GM23248 (cell line): ENCODE measurements around the gene ATP5PF. TPM values are rescaled to one million over a fixed set of nuclear protein-coding genes. Genes with fewer than 3 reads are reported as not detected.
A peak's percentile ranks its signal among the peaks of the same experiment; 100 is the strongest.

Experiments
- DNase-seq: peaks from one replicate; pipeline ENCODE4 v3.0.0-alpha.2; 2015
- H2AFZ ChIP-seq: fragments of 200-600 bp; sonication (generic); 2 replicates; pipeline ENCODE4 v1.6.1; 2016; ENCODE audit warnings: antibody characterized with exemption
- H3F3A ChIP-seq: fragments of 200-600 bp; sonication (generic); 2 replicates; pipeline ENCODE4 v1.6.1; 2016; ENCODE audit warnings: mild to moderate bottlenecking, antibody characterized with exemption, mixed run types; ENCODE audit not compliant: insufficient read depth
- H3K27ac ChIP-seq: fragments of 200-600 bp; sonication (generic); 2 replicates; pipeline ENCODE4 v1.5.1; 2016; ENCODE audit warnings: mild to moderate bottlenecking
- H3K27me3 ChIP-seq: fragments of 200-600 bp; sonication (generic); replicated peaks from 2 replicates; pipeline ENCODE4 v1.6.1; 2016; ENCODE audit warnings: mild to moderate bottlenecking; ENCODE audit not compliant: insufficient read depth
- H3K36me3 ChIP-seq: fragments of 200-600 bp; sonication (generic); 2 replicates; pipeline ENCODE4 v1.6.1; 2016; ENCODE audit warnings: low read depth, mild to moderate bottlenecking
- H3K4me1 ChIP-seq: fragments of 200-600 bp; sonication (generic); 2 replicates; pipeline ENCODE4 v1.6.1; 2016; ENCODE audit warnings: mild to moderate bottlenecking; ENCODE audit not compliant: insufficient read depth
- H3K4me2 ChIP-seq: fragments of 200-600 bp; sonication (generic); one replicate; pipeline ENCODE4 v1.6.1; 2016; ENCODE audit warnings: mild to moderate bottlenecking; ENCODE audit not compliant: unreplicated experiment
- H3K4me3 ChIP-seq: fragments of 200-600 bp; sonication (generic); 2 replicates; pipeline ENCODE4 v1.5.1; 2016; ENCODE audit warnings: mild to moderate bottlenecking
- H3K79me2 ChIP-seq: fragments of 200-600 bp; sonication (generic); 2 replicates; pipeline ENCODE4 v1.6.1; 2016; ENCODE audit warnings: mild to moderate bottlenecking; ENCODE audit not compliant: insufficient read depth
- H3K9ac ChIP-seq: fragments of 200-600 bp; sonication (generic); 2 replicates; pipeline ENCODE4 v1.6.1; 2016; ENCODE audit warnings: mild to moderate bottlenecking
- H3K9me2 ChIP-seq: fragments of 200-600 bp; sonication (generic); 2 replicates; pipeline ENCODE4 v1.6.1; 2016; ENCODE audit warnings: mixed run types, mild to moderate bottlenecking, moderate library complexity; ENCODE audit not compliant: insufficient read depth
- H3K9me3 ChIP-seq: fragments of 200-600 bp; sonication (generic); one replicate; pipeline ENCODE4 v1.6.1; 2017; ENCODE audit warnings: low read depth
- H4K20me1 ChIP-seq: fragments of 200-600 bp; sonication (generic); 2 replicates; pipeline ENCODE4 v1.6.0; 2016; ENCODE audit not compliant: insufficient read depth
- EZH2 ChIP-seq: fragments of 200-600 bp; sonication (generic); IDR thresholded peaks from 2 replicates; pipeline ENCODE4 v1.6.1; 2018; ENCODE audit warnings: antibody characterized with exemption, mild to moderate bottlenecking; ENCODE audit not compliant: insufficient read depth, poor library complexity, severe bottlenecking
- EZH2phosphoT487 ChIP-seq: fragments of 200-600 bp; sonication (generic); IDR thresholded peaks from 2 replicates; pipeline ENCODE4 v1.6.1; 2018; ENCODE audit warnings: antibody characterized with exemption, moderate library complexity, mild to moderate bottlenecking, low read depth; ENCODE audit not compliant: insufficient read depth
- WGBS, 2 experiments: methylation state at CpG; one replicate each; pipeline ENCODE4 v1.1.6; 2015 to 2017; ENCODE audit warnings: low lambda C conversion rate in 2 of 2, low coverage in 1 of 2; ENCODE audit errors: missing lambda C conversion rate in 2 of 2; 5-methylcytosine and 5-hydroxymethylcytosine counted together
- in situ Hi-C: fragments of 300-500 bp; cut with MboI; formaldehyde crosslinking; loops from 2 replicates; pipeline ENCODE4 v1.15.0; 2020
- polyA plus RNA-seq: library from polyadenylated mRNA; unstranded; fragments of >200 nt; fragmentation: Nextera tagmentation; extraction: Ambion mirVana; gene quantifications from 2 replicates; pipeline ENCODE4 v1.2.1, GENCODE V29; 2016
- total RNA-seq: library from RNA; depleted of rRNA; stranded (reverse); fragments of >200 nt; shearing (Covaris generic); gene quantifications from 2 replicates; pipeline ENCODE4 v1.2.3, GENCODE V29; 2014

ATP5PF gene
- total and polyA plus RNA-seq, 2 experiments from 2014 or later, result 59.3 to 376 TPM

DNA sequence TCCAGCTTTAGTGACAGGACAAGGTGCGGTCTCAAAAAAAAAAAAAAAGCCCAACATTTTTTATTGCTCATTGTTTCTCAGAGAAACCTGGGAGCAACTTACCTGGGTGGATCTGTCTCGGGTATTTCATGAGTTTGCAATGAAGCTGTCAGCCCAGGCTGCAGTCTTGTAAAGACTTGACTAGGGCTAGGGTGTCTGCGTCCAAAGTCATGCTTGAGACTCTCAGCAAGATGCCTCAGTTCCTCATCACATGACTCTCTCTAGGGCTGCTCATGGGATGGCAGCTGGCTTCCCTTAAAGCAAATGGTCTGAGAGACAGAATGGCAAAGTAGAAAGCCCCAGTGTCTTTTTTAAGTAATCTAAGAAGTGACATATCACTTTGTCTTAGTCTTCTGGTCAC is 8.2 kb upstream of the ATP5PF start:
- H3K9me3 ChIP-seq, result no peaks in the 10 kb centered on the region
- H3K9me2 ChIP-seq, result no peaks in the 10 kb centered on the region
- H3K27ac ChIP-seq, result no peak overlapping the region
- H3K79me2 ChIP-seq, result peaks cover 52% of the 10 kb centered on the region
- no peaks in the 10 kb centered on the region for H3F3A ChIP-seq
- no peaks in the 10 kb centered on the region for H3K4me1 ChIP-seq
- no peak for TF ChIP-seq EZH2
- no peak for TF ChIP-seq EZH2phosphoT487
- no peak overlapping the region for H3K4me3 ChIP-seq
- H2AFZ ChIP-seq, result no peak overlapping the region
- no peak overlapping the region for H3K9ac ChIP-seq
- peaks cover 13% of the 10 kb centered on the region for H3K36me3 ChIP-seq
- 97 to 98% methylated on average over 3 of the region's 3 CpGs for WGBS, 2 experiments
- no peak overlapping the region for H3K4me2 ChIP-seq
- H4K20me1 ChIP-seq, result no peaks in the 10 kb centered on the region
- in situ Hi-C loops, result no loop called here
- no peaks in the 10 kb centered on the region for H3K27me3 ChIP-seq
- no peak for DNase-seq

DNA sequence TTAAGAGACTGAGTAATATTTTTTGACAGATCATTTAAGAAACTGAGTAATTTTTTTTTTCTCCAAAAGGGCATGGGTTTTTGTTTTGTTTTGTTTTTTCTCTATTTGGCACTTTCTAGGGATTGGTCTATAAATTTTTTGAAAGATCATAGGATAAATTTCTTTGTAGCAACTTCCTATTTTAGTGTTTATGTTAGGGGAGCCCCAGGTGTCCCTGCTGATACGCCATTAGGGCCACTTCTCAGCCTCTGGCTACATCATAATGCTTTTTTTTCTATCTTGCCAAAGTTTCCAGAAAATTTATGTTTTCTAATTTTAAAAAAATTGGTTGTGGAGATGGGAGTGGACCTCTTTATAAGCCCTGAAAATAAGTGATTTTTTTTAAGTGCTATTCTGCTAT is 2.7 kb upstream of the ATP5PF start:
- in situ Hi-C loops, result no loop called here
- peak overlapping the region; percentile 87 for H3K4me2 ChIP-seq

DNA sequence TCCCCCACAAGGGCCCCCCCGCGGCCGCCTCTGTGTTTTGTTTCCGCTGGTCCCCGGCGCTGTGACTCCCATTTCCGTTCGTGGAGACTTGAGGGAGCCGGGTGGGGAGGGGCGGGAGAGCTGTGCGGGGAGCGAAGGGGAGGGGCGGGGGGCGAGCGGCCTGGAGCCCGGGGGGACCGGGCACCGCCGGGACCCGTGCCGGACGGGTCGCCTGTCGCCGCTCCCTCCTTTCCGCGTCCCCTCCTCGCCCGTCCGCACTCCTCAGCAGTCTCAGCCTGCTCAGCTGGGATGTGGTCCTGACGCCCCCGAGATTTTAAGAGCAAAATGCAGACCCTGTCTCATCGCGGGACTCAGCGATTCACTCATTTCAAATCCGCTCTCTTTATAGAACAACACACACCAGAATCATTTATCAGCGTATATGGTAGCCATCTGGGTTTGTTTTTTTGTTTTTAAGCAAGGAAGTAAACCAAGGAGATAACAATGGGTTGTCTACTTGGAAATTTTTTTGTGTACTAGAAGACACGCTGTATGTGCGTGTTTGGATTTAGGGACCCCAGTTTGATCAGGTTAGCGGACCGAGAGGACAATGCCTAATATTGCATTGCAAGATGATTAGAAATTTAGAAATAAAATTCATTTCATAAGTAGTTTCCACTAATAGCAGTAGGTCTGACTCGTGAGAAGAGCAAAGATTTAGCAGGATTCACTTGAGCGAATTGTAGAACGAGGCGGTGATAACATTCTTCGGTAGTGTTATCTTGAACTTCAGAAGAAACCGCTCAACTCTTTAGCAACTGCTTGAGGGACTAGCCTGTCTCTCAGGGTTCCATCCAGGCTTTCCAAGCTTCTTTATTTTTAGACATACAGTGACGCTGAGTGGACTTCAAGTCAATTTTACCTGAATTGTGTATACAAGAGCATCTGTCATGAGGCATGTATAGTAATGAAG is 1.2 kb upstream of the ATP5PF start:
- H3K9me3 ChIP-seq, result no peaks in the 10 kb centered on the region
- WGBS, 2 experiments, result 2 to 3% methylated on average over 19 to 39 of the region's 48 CpGs
- TF ChIP-seq EZH2 (no peak), EZH2phosphoT487 (no peak)
- H3K27ac ChIP-seq, result peak overlapping the region; percentile 97
- peak overlapping the region; percentile 96 for H3K9ac ChIP-seq
- peak; percentile 90 for DNase-seq
- peaks cover 89% of the 10 kb centered on the region for H3K79me2 ChIP-seq
- H4K20me1 ChIP-seq, result no peaks in the 10 kb centered on the region
- H3K4me3 ChIP-seq, result peak overlapping the region; percentile 99
- H2AFZ ChIP-seq, result peak overlapping the region; percentile 89
- no peaks in the 10 kb centered on the region for H3K9me2 ChIP-seq
- no peaks in the 10 kb centered on the region for H3K36me3 ChIP-seq
- no peaks in the 10 kb centered on the region for H3K27me3 ChIP-seq
- H3K4me2 ChIP-seq, result peak overlapping the region; percentile 99
- in situ Hi-C loops, result no loop called here
- H3F3A ChIP-seq, result peaks cover 24% of the 10 kb centered on the region; the same call in 1 of the 2 replicates
- H3K4me1 ChIP-seq, result peaks cover 30% of the 10 kb centered on the region

More for the DNA sequence above, 2.7 kb upstream of the ATP5PF start:
- H3K36me3 ChIP-seq, result no peaks in the 10 kb centered on the region
- H4K20me1 ChIP-seq, result no peaks in the 10 kb centered on the region
- DNase-seq, result no peak
- peaks cover 22% of the 10 kb centered on the region for H3K4me1 ChIP-seq
- H3K27ac ChIP-seq, result no peak overlapping the region
- 0 out of 2 replicates have a peak overlapping the region, but pooled peaks have one; percentile 99 for H3K4me3 ChIP-seq
- H3F3A ChIP-seq, result peaks cover 24% of the 10 kb centered on the region; the same call in 1 of the 2 replicates
- 95 to 97% methylated on average over 1 of the region's 1 CpG for WGBS, 2 experiments
- peaks cover 87% of the 10 kb centered on the region for H3K79me2 ChIP-seq
- H3K27me3 ChIP-seq, result no peaks in the 10 kb centered on the region
- peak overlapping the region; percentile 96; the same call in 1 of the 2 replicates for H3K9ac ChIP-seq
- no peak overlapping the region; the same call in 1 of the 2 replicates for H2AFZ ChIP-seq
- TF ChIP-seq EZH2phosphoT487 (no peak), EZH2 (no peak)
- H3K9me2 ChIP-seq, result no peaks in the 10 kb centered on the region
- no peaks in the 10 kb centered on the region for H3K9me3 ChIP-seq

DNA sequence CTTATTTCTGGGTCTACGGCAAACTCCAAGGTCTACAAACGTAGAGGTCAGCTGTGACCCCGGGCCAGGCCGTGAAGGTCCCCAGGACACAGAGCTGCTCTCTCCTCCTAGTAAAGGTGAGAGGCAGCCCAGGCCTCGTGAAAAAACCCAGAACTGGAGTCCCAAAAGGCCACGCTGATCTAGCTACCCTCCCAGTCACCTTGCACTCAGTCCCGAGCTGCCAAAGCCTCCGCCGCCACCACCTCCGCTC is 125 bp downstream of the ATP5PF start:
- no peak for DNase-seq
- Histone ChIP-seq H3K9me3 (no peaks in the 10 kb centered on the region), H3K79me2 (peaks cover 89% of the 10 kb centered on the region), H3K4me1 (peaks cover 30% of the 10 kb centered on the region), H3K27me3 (no peaks in the 10 kb centered on the region), H3K9ac (peak overlapping the region; percentile 96), H3K9me2 (no peaks in the 10 kb centered on the region), H3K4me3 (peak overlapping the region; percentile 99), H3K36me3 (peaks cover 8% of the 10 kb centered on the region), H3K27ac (peak overlapping the region; percentile 97), H2AFZ (peak overlapping the region; percentile 89), H3F3A (peaks cover 24% of the 10 kb centered on the region; the same call in 1 of the 2 replicates), H3K4me2 (peak overlapping the region; percentile 99), H4K20me1 (no peaks in the 10 kb centered on the region)
- WGBS, 2 experiments, result 0 to 1% methylated on average over 8 to 10 of the region's 10 CpGs
- in situ Hi-C loops, result no loop called here
- TF ChIP-seq EZH2phosphoT487, result no peak
